Fibroblast of lung (primary cell): ENCODE measurements around the gene CACNB4. TPM values are rescaled to one million over a fixed set of nuclear protein-coding genes. Genes with fewer than 3 reads are reported as not detected.

Experiments used
- DNase-seq, 2 donors: peaks; one replicate each; pipeline versions ENCODE4 v3.0.0 to v3.0.0-alpha.2; 2010; ENCODE audit warnings: low read depth in 2 of 2
- H2AFZ ChIP-seq: 2 replicates; pipeline ENCODE4 v1.5.1; 2012; ENCODE audit warnings: low read length, control low read depth, inconsistent platforms
- H3K27ac ChIP-seq: 2 replicates; pipeline ENCODE4 v1.5.1; 2011; ENCODE audit warnings: low read length, control low read depth; ENCODE audit not compliant: insufficient read depth
- H3K27me3 ChIP-seq: 2 replicates; pipeline ENCODE4 v1.5.1; 2011; ENCODE audit warnings: mild to moderate bottlenecking, low read length; ENCODE audit not compliant: control insufficient read depth, insufficient read depth
- H3K36me3 ChIP-seq: 2 replicates; pipeline ENCODE4 v1.5.1; 2011; ENCODE audit warnings: low read length; ENCODE audit not compliant: control insufficient read depth, insufficient read depth
- H3K4me1 ChIP-seq: 2 replicates; pipeline ENCODE4 v1.5.1; 2011; ENCODE audit warnings: low read length; ENCODE audit not compliant: control insufficient read depth, insufficient read depth; ENCODE audit errors: extremely low read depth
- H3K4me2 ChIP-seq: 2 replicates; pipeline ENCODE4 v1.5.1; 2011; ENCODE audit warnings: low read length, control low read depth; ENCODE audit not compliant: insufficient read depth; ENCODE audit errors: extremely low read depth
- H3K4me3 ChIP-seq, 4 experiments: fragments of 200-600 bp in 1 of 4; sonication (generic) in 1 of 4; replicated peaks in 1 of 4; 2 replicates each; pipeline ENCODE4 v1.5.1; 2011 to 2016; ENCODE audit warnings: low read length in 4 of 4, low read depth in 3 of 4, mild to moderate bottlenecking in 3 of 4, control low read depth in 2 of 4, inconsistent platforms in 1 of 4, mixed read lengths in 1 of 4; ENCODE audit not compliant: insufficient read depth in 1 of 4; ENCODE audit errors: control extremely low read depth in 1 of 4
- H3K79me2 ChIP-seq: 2 replicates; pipeline ENCODE4 v1.5.1; 2012; ENCODE audit warnings: mild to moderate bottlenecking, low read length, inconsistent platforms; ENCODE audit not compliant: control insufficient read depth, insufficient read depth
- H3K9ac ChIP-seq: 2 replicates; pipeline ENCODE4 v1.5.1; 2011; ENCODE audit warnings: mild to moderate bottlenecking, low read length, control low read depth; ENCODE audit not compliant: insufficient read depth
- H3K9me3 ChIP-seq: 2 replicates; pipeline ENCODE4 v1.5.1; 2012; ENCODE audit warnings: low read depth, low read length; ENCODE audit not compliant: control insufficient read depth, insufficient read depth
- H4K20me1 ChIP-seq: 2 replicates; pipeline ENCODE4 v1.5.1; 2011; ENCODE audit warnings: low read length; ENCODE audit not compliant: control insufficient read depth, insufficient read depth; ENCODE audit errors: extremely low read depth
- EZH2 ChIP-seq: IDR thresholded peaks from 2 replicates; pipeline ENCODE4 v1.5.1; 2012; ENCODE audit warnings: low read length, control low read depth, mild to moderate bottlenecking; ENCODE audit errors: missing control alignments
- polyA plus RNA-seq, 2 donors: library from polyadenylated mRNA; depleted of rRNA in 1 of 2; stranded (reverse) in 1 of 2; unstranded in 1 of 2; fragments of >200 nt; gene quantifications; 2 replicates each; pipeline ENCODE4 v1.2.1, GENCODE V29; 2011 to 2012; ENCODE audit warnings: missing spikeins in 1 of 2
- total RNA-seq: library from RNA; depleted of rRNA; stranded (reverse); fragments of >200 nt; gene quantifications from 2 replicates; pipeline ENCODE4 v1.2.1, GENCODE V29; 2014
- TF ChIP-seq, protein P1 (sequence below), 2 donors: IDR thresholded peaks in 1 of 2; conservative IDR thresholded peaks in 1 of 2; 1 replicate in 1 of 2; 2 replicates in 1 of 2; pipeline ENCODE4 v1.5.1; 2011 to 2012; ENCODE audit warnings: low read length in 2 of 2, control low read depth in 1 of 2, inconsistent platforms in 1 of 2, low read depth in 1 of 2, mild to moderate bottlenecking in 1 of 2

Gene CACNB4
- total and polyA plus RNA-seq, 2 donors (not counting 1 experiment from before 2014, with no cell fraction given): 0.66 to 2.5 TPM

DNA sequence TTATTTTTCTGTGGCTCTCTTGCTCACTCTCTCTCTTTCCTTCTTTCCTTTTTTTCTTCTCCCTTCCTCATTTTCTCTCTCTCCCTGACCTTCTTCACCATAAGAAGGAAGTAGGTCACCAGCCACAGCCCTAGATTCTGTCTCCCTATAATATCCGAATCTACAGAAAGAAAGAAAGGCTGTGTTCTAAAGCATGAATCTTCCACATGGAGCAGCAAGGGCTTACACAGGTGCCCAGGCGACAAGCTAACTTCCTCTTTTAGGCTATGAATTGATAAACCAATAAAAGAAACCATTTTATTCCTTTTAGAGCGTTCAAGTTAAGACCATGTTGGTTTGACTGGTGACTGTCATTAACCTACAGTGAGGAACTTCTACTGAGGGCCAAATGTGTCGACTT, 49.3 kb downstream of the CACNB4 start:
- H3K4me1 ChIP-seq: no peaks in the 10 kb centered on the region
- peaks cover 3% of the 10 kb centered on the region for H3K27me3 ChIP-seq
- no peaks in the 10 kb centered on the region for H4K20me1 ChIP-seq
- DNase-seq: no peak
- no peak overlapping the region for H3K4me2 ChIP-seq
- H3K27ac ChIP-seq: no peak overlapping the region
- no peaks in the 10 kb centered on the region for H3K9me3 ChIP-seq
- no peak overlapping the region for H2AFZ ChIP-seq
- TF ChIP-seq, protein P1, sequence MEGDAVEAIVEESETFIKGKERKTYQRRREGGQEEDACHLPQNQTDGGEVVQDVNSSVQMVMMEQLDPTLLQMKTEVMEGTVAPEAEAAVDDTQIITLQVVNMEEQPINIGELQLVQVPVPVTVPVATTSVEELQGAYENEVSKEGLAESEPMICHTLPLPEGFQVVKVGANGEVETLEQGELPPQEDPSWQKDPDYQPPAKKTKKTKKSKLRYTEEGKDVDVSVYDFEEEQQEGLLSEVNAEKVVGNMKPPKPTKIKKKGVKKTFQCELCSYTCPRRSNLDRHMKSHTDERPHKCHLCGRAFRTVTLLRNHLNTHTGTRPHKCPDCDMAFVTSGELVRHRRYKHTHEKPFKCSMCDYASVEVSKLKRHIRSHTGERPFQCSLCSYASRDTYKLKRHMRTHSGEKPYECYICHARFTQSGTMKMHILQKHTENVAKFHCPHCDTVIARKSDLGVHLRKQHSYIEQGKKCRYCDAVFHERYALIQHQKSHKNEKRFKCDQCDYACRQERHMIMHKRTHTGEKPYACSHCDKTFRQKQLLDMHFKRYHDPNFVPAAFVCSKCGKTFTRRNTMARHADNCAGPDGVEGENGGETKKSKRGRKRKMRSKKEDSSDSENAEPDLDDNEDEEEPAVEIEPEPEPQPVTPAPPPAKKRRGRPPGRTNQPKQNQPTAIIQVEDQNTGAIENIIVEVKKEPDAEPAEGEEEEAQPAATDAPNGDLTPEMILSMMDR (conservative IDR thresholded peaks at IDR 0.05 in 1 of 2, IDR thresholded peaks at IDR 0.05 in 1 of 2; ENCODE audit: low read depth in 1 of 2, low read length in 2 of 2): no peak
- no peak for TF ChIP-seq EZH2
- no peaks in the 10 kb centered on the region for H3K79me2 ChIP-seq
- H3K9ac ChIP-seq: no peak overlapping the region
- H3K4me3 ChIP-seq: no peak overlapping the region
- no peaks in the 10 kb centered on the region for H3K36me3 ChIP-seq

- Histone ChIP-seq H3K27me3 (peaks cover 3% of the 10 kb centered on the region), H3K36me3 (no peaks in the 10 kb centered on the region), H3K9me3 (no peaks in the 10 kb centered on the region), H3K4me2 (no peak overlapping the region), H4K20me1 (no peaks in the 10 kb centered on the region), H3K9ac (no peak overlapping the region), H3K4me1 (no peaks in the 10 kb centered on the region), H3K4me3 (no peak overlapping the region), H2AFZ (no peak overlapping the region), H3K27ac (no peak overlapping the region), H3K79me2 (no peaks in the 10 kb centered on the region)
- no peak for TF ChIP-seq EZH2
- TF ChIP-seq, protein P1 (conservative IDR thresholded peaks at IDR 0.05 in 1 of 2, IDR thresholded peaks at IDR 0.05 in 1 of 2; ENCODE audit: low read depth in 1 of 2, low read length in 2 of 2): peak in 1 of 2 donors; percentile 32
- peak in 1 of 2 donors; percentile 7 for DNase-seq
Measured at GRCh38 chr2:152047824-152048471, 50.9 kb downstream of the CACNB4 start.

GRCh38 chr2:152046940-152047339, 51.9 kb downstream of the CACNB4 start:
- Histone ChIP-seq H3K27ac (no peak overlapping the region), H3K79me2 (no peaks in the 10 kb centered on the region), H2AFZ (no peak overlapping the region), H3K36me3 (no peaks in the 10 kb centered on the region), H3K4me3 (no peak overlapping the region), H4K20me1 (no peaks in the 10 kb centered on the region), H3K27me3 (peaks cover 6% of the 10 kb centered on the region), H3K9me3 (no peaks in the 10 kb centered on the region), H3K9ac (no peak overlapping the region), H3K4me1 (no peaks in the 10 kb centered on the region), H3K4me2 (no peak overlapping the region)
- no peak for DNase-seq
- TF ChIP-seq, protein P1 (conservative IDR thresholded peaks at IDR 0.05 in 1 of 2, IDR thresholded peaks at IDR 0.05 in 1 of 2; ENCODE audit: low read depth in 1 of 2, low read length in 2 of 2): no peak
- TF ChIP-seq EZH2: no peak
